Stimulated activated CD8-positive, alpha-beta memory T cell treated with anti-CD3 and anti-CD28 coated beads, Interleukin-15, amount 100 ng/mL, for 4 hours (primary cell): ENCODE results near the gene CENPT.

Source experiments
- DNase-seq, 2 donors: peaks; one replicate each; pipeline ENCODE4 v3.0.0-alpha.2; 2020; ENCODE audit warnings: low read depth in 2 of 2

CENPT gene

DNA sequence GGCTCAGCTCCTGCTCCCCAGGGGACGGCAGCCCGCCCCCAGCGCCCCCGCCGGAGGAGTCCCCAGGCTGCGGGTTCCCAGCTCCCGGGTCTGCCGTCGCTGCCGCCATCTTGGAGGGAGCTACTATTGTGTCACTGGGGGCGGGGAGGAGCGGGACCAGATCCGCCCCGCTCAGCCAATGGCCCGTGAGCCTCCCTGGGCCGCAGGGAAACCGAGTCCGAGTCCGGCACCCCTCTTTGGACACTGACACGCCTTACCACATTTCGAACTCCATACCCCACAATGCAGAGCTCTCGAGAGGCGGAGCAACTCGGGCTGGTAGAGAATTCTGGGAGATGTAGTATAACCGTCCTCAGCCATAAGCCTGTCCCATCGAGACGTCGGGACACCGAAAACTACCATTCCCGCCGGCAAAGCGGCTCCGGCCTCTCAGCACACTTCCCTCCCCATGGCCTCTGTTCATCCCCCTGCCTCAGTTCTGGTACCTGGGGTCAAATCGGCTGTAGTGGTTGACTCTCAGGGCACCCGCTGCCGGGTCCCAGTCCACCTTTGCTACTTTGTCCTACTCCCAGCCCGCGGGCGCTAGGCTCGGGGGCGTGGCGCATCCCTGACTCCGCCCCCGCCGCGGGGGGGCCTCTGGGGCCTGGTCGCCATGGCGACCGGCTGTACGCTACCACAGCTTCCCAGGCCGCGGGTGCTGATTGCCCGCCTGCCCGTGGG is 40.9 kb downstream of the CENPT start, which contains the start of the genes RANBP10 and TSNAXIP1:
Gene RANBP10, minus strand, starts transcription at position 133 of the 720 bp plus-strand sequence. Its CDS starts 24 bp downstream, at position 109.
Gene TSNAXIP1, plus strand, starts transcription at position 462 of the 720 bp plus-strand sequence. CDS start 261 bp downstream, outside the sequence.
- DNase-seq = peak; percentile 90 to 95

DNA sequence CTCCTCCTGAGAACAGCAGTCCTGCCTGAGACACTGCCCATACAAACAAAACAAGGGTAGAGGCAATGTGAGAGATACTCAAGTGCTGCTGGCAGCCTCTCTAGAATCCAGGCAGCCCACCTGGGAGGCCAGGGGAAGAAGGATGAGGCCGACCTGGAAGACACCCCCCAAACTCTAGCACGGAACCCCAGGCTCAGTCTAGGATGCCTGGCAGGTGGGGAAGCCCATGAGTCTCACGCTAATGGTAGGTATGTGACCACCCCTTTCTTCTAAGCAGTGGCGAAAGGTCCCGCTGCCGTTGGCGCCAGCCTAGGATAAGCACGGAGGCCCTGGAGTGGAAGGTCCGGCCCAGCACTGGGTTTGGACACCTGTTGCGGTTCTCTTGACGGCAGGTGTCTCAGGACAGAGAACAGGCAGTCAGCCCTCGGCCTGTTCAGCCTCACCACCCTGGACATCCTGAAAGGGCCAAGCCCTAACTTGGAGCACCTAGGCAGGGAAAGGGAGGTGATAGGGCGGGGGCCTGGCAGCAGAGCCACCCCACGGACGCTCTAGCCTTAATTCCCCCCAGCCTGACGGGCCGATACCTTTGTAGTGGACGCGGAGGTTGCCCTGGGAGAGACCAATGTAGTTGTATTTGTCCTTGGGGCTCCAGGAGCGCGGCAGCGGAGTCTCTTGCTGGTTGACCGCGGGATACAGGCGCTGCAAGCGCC is 41.6 kb downstream of the CENPT start:
- no peak for DNase-seq

DNA sequence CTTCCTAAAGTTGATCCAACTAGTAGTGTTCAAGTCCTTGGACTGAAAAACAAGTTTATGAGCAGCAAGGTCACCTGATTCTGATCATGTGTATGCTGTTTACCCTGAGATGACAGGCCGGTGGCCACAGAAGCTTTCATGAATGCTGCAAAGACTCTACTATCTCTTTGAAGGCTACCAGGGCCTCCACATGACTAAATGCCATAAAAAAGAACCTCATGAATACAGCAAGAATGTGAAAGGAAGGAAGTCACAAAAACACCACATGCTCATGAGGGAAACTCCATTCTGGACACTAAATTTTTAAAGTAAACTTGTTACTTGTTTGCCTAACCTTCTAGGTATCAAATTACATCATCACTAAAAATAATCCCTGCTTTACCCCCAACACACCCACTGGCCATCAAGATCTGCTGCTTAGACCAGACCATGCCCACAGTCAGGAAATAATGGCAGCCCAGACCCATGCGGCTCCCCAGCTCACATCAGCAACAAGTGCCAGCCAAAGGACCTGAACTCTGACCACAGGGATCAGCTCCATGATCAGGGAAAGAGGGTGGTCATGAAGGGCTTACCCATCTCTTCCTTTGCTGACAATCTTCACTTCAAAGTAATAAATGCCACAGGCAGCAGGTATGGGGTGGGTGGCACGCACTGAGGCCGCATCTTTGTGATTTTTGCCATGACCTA is 42.5 kb downstream of the CENPT start:
- no peak for DNase-seq

DNA sequence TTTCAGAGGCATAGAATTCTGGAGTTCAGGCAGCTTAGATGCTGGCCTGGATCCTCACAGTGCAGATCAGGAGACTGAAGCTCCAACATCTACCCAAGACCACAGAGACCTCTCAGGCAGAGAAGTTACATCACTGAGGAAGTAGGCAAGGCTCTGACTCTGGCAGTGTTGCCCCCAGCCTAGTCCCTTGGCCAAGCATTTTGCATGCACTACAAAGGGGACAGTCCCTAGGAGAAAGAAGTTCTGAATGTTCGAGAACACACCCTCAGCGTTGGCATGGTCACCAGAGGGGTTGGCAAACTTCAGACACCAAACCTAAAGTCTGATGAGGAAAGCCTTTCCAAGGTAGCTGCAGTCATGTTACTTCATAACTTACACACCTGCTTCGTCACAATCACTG is 43.6 kb downstream of the CENPT start:
- DNase-seq = no peak

DNA sequence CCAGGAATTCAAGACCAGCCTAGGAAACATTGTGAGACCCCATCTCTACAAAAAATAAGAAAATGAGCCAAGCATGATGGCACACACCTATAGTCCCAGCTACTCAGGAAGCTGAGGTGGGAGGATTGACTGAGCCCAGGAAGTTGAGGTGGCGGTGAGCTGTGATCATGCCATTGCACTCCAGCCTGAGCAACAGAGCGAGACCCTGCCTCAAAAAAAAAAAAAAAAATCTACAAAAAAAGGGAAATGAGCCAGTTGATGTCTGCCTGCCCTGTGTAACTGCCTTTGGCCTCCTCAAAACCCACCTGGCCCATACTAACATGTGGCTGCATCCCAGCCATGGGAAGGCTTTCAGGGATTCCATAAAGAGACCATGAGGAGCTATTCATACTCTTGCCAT is 45.6 kb downstream of the CENPT start:
- no peak for DNase-seq

DNA sequence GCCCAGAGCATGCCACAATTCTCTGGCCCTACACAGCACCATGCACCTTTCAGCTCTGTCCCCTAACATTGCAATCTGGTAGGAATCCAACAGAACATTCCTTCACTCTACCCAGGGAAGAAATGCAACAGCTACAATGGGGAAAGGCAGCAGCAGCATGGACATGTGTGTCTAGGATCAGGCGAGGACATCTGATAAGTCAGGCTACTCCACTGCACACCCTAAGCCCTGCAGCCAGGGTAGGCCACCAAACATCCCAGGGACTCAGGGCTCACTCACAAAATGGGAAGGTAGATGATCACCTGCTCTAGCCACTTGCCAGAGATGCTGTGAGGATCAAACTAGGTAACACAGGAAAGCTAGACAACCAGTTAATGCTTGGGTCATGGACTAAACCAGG is 46.3 kb downstream of the CENPT start:
- no peak for DNase-seq

DNA sequence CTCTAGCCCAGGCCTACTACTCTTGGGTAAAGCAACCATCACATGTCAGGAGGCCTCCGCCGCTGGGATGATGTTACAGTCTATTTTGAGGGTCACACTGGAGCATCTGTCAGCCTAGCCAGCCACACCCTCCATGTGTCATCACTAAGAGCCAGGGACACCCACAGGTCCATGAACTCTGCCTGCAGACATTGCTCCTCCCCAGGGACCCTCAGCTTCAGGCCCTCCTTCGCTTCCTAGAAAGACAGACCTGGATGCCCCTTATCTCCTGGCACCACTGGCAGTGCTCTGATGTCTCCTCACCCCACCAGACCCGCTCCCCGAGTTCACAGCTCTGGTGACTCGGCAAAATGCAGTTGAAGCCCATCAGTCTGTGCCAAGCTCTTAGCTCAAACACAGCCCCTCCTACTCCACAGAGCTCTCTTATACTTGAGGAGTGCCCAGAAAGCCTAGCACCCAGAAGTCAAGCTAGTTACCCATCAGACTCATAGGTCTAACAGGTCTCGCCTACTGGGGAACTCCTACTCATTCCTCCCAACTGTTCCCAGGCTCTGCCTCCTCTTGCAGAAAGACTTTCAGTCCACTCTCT is 47.1 kb downstream of the CENPT start:
- DNase-seq = no peak

DNA sequence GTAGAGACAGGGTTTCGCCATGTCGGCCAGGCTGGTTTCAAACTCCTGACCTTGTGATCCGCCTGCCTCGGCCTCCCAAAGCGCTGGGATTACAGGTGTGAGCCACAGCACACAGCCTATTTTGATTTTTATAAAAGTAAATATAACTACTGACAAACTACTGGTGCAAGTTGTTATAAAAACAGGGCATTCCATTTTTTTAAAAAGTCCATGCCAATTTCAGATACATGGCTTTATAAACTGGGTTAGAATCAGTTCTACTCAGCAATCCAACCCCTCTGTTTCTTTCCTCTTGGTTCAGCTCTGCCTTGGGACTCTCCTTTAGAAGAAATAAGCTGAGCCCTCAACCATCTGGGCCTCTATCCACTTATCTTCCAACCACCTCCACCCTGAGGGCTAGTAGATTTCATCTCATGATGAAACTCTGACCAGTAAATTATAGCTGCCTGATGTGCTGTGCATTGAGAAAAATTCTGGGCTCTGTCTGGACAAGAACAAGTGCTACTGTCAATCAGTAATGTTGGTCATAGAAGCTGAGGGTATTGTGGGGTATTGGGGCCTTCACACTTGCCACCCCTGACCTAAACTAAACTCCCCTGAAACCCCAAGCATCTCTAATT is 51.3 kb downstream of the CENPT start:
- DNase-seq = no peak

DNA sequence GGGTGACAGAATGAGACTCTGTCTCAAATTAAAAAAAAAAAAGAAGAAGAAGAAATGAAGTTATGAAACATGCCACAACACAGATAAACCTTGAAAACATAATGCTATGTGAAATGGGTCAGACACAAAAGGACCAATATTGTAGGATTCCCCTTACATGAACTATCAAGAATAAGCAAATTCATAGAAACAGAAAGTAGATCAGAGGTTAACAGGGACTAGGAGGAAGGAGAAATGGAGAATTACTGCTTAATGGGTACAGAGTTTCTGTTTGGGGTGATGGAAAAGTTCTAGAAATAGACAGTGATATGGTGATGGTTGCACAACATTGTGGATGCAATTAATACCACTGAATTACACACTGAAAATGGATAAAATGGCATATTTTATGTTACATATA is 57.4 kb downstream of the CENPT start:
- DNase-seq = no peak

DNA sequence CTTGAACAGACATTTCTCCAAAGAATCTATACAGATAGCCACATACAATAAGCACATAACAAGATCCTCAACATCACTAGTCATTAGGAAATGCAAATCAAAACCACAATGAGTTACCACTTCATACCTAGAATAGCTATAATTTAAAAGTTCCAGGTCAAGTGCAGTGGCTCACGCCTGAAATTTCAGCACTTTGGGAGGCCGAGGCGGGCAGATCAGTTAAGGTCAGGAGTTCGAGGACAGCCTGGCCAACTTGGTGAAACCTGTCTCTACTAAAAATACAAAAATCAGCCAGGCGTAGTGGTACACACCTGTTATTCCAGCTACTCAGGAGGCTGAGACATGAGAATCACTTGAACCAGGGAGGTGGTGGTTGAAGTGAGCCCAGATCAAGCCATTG is 61.0 kb downstream of the CENPT start:
- no peak for DNase-seq

DNA sequence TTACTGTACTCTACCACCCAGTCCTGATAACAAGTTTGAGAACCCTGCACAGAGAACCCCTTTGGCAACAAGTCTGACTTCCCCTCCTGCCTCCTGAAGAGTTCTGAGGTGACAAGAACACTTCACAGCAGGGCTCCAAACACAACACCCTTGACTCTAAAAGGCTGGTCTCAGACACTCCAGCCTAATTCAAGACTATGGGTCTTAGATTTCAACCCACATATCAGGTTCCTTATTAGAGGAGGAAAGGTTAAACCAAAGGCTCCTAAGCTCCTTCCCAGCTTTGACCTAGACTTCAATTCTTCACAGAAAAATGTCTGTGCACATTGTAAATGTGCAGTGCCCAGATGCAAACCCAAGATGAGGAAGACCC is 64.2 kb downstream of the CENPT start:
- no peak for DNase-seq

DNA sequence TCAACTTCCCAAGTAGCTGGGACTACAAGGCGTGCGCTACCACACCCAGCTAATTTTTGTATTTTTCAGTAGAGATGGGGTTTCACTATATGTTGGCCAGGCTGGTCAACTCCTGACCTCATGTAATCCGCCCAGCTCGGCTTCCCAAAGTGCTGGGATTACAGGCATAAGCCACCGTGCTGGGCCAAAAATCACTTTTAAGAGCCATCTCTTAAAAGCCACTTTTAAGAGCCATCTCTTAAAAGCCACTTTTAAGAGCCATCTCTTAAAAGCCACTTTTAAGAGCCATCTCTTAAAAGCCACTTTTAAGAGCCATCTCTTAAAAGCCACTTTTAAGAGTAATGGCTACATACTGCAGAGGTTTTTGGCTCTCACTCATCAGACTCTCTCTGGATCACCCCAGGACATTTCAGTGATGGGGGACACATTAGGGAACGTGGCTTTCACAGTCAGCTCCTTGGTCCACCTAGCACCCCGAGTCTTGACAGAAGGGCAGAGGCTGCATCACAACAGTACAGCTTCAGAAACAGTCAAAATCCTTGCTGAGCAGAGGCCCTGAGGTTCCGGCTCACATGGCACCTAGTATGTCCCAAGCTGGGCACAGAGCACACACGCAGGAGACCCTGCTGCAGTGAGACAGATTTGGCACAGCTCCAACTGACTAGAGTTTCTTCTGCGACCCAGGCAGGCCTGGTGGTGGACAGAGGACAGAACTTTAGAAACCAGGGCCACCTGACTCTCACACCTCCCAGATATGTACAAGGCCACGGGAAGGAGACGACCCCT is 64.7 kb downstream of the CENPT start:
- no peak for DNase-seq

DNA sequence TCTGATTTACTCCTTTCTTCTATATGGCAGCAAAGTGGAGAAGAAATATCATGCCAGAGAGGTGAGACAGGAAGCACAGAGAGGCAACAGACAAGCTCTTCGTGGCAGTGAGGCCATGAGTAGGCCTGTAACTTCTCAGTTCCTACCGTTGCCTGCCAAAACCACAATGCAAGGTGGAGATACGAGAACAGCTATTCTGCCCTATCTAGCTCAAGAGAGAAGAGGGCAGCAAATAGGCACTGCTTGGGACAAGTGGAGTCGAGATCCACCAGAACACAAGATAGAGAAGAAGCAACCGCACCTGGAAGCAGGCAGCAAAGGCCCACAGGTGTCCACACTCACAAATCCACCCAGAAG is 66.0 kb downstream of the CENPT start:
- DNase-seq = no peak

DNA sequence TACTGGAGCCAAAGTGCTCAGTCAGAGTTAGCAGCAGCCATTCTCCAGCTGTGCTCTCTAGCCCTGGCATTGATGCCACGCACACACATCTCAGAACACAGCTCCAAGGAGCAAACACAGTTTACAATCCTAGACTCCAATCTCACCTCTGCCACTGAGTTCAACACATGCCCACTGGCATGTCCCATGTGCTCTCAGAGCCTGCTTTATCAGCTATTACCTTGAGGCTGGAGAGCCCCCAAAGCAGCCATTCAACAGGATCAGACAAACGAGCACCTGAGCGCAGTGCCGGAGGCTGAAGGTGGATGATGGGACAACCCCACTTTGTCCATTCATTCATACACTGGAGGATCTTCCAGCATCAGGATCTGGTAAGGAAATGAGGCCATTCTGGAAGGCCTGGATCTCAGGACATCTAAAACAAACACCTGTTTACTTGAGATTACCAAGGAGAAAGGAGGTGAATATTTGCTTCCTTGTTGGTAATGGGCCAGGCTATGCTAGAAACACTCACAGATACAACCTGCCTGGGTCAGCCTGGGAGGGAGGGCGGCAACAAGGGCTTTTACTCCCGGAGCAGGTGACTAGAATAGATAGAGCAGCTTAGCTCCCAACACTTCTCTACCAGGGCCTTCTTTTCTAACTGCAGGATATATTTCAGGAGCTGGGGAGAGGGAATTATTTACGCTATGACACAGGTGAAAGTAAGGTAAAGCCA is 66.5 kb downstream of the CENPT start:
- no peak for DNase-seq

DNA sequence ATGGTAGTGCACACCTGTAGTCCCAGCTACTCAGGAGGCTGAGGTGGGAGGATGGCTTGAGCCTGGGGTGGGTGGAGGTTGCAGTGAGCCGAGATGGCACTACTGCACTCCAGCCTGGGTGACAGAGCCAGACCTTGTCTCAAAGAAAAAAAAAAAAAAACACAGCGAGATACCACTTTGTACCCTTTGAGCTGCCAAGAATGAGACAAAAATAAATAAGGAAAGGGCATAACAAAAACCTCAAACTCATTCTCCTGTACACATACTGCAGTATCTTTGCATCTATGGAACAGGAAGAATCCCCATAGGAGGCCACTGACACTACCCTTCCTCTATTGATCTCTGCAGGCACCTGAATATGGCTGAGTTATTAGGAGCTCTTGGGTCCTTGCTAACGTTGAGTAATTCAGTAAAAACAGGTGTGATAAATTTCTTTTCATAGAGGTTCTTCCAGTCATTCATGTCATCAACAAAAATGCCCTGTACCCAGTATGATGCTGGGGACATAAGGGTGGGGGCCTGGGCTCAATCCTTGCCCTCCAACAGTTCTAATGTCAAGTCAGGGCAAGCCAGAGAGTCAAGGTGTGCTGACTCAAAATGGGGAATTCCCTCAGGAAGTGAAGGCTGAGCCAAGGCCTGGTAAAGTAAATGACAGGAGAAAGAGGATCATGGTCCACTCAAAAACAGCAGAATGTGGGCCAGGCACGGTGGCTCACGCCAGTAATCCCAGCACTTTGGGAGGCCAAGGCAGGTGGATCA is 68.1 kb downstream of the CENPT start:
- no peak for DNase-seq
